ENCODE results near the gene MLXIPL. TPM values are rescaled to one million over a fixed set of nuclear protein-coding genes. Genes with fewer than 3 reads are reported as not detected.
A peak's percentile ranks its signal among the peaks of the same experiment; 100 is the strongest.

Gene MLXIPL
- total and polyA plus RNA-seq, 7 donors = 11.1 to 65.2 (median 22.9) TPM

- Histone ChIP-seq H3K4me1 (no peaks in the 10 kb centered on the region), H3K9me3 (no peaks in the 10 kb centered on the region), H3K27ac (no peak overlapping the region), H3K4me3 (peak overlapping the region; percentile 64), H3K36me3 (ENCODE audit: insufficient read depth in 1 of 2, low read depth in 1 of 2) (no peaks in the 10 kb centered on the region), H3K27me3 (ENCODE audit: insufficient read depth in 3 of 3, low read length in 2 of 3) (peaks cover 0 to 38% (median 16%) of the 10 kb centered on the region in 3 donors)
- DNase-seq (peak in 1 of 2 donors; percentile 25), ATAC-seq (peak; percentile 64 to 82 (median 77))
- TF ChIP-seq CTCF (IDR thresholded peaks at IDR 0.05) = peak; percentile 12
- WGBS, 3 donors = 1 to 2% (median 2%) methylated on average over 32 to 62 of the region's 62 CpGs
- intact Hi-C loops (cut with DNase I) = no loop called here
Measured at GRCh38 chr7:73647725-73648592, 23.6 kb upstream of the MLXIPL start.

- ATAC-seq (no peak), DNase-seq (peak in 1 of 2 donors; percentile 30)
- intact Hi-C loops (cut with DNase I) = no loop called here
- 43 to 46% (median 46%) methylated on average over 16 of the region's 16 CpGs for WGBS, 3 donors
- peak overlapping the region; percentile 64 for H3K4me3 ChIP-seq
- no peak overlapping the region for H3K27ac ChIP-seq
- H3K9me3 ChIP-seq = no peaks in the 10 kb centered on the region
- no peaks in the 10 kb centered on the region for H3K36me3 ChIP-seq (ENCODE audit: insufficient read depth in 1 of 2, low read depth in 1 of 2)
- no peaks in the 10 kb centered on the region for H3K4me1 ChIP-seq
- TF ChIP-seq CTCF (IDR thresholded peaks at IDR 0.05) = no peak
- peaks cover 0 to 38% (median 16%) of the 10 kb centered on the region in 3 donors for H3K27me3 ChIP-seq (ENCODE audit: insufficient read depth in 3 of 3, low read length in 2 of 3)
Measured at GRCh38 chr7:73646785-73647724, 22.7 kb upstream of the MLXIPL start.

GRCh38 chr7:73645643-73646174 is 21.4 kb upstream of the MLXIPL start:
- intact Hi-C loops (cut with DNase I) = no loop called here
- Histone ChIP-seq H3K27me3 (ENCODE audit: insufficient read depth in 3 of 3, low read length in 2 of 3) (peaks cover 0 to 38% (median 16%) of the 10 kb centered on the region in 3 donors), H3K27ac (no peak overlapping the region), H3K36me3 (ENCODE audit: insufficient read depth in 1 of 2, low read depth in 1 of 2) (no peaks in the 10 kb centered on the region), H3K9me3 (peaks cover 4% of the 10 kb centered on the region), H3K4me1 (no peaks in the 10 kb centered on the region), H3K4me3 (no peak overlapping the region)
- DNase-seq (no peak), ATAC-seq (no peak)
- 45 to 67% (median 50%) methylated on average over 4 of the region's 4 CpGs for WGBS, 3 donors
- no peak for TF ChIP-seq CTCF (IDR thresholded peaks at IDR 0.05)

- no peaks in the 10 kb centered on the region for H3K4me1 ChIP-seq
- peaks cover 4% of the 10 kb centered on the region for H3K9me3 ChIP-seq
- ATAC-seq (no peak), DNase-seq (no peak)
- intact Hi-C loops (cut with DNase I) = no loop called here
- H3K27me3 ChIP-seq (ENCODE audit: insufficient read depth in 3 of 3, low read length in 2 of 3) = peaks cover 0 to 35% (median 14%) of the 10 kb centered on the region in 3 donors
- no peak overlapping the region for H3K27ac ChIP-seq
- H3K36me3 ChIP-seq (ENCODE audit: insufficient read depth in 1 of 2, low read depth in 1 of 2) = no peaks in the 10 kb centered on the region
- H3K4me3 ChIP-seq = no peak overlapping the region
- no peak for TF ChIP-seq CTCF (IDR thresholded peaks at IDR 0.05)
- WGBS, 3 donors = 37 to 50% (median 41%) methylated on average over 5 of the region's 5 CpGs
Measured at GRCh38 chr7:73644688-73645286, 20.5 kb upstream of the MLXIPL start.
